K562 treated with DMSO at 1 percent for 12 hours (cell line): ENCODE data around the gene AURKAIP1. TPM values are rescaled to one million over a fixed set of nuclear protein-coding genes. Genes with fewer than 3 reads are reported as not detected.

Source experiments
- total RNA-seq: library from RNA; unstranded; fragments of 300-600 nt; gene quantifications from 2 replicates; pipeline ENCODE4 v1.2.3, GENCODE V29; 2022; ENCODE audit not compliant: insufficient read depth

AURKAIP1 gene
- 226 and 364 TPM in 2 replicates for total RNA-seq

GRCh38 chr1:1374929-1375662 lies at the start of gene AURKAIP1:
Gene AURKAIP1 (minus strand): TSS chr1:1375207. CDS start chr1:1374756, 451 bp downstream.

GRCh38 chr1:1421147-1421906 lies 46.3 kb upstream of the AURKAIP1 start, which contains the start of gene ANKRD65:
Gene ANKRD65 (minus strand): TSS chr1:1421276. CDS start chr1:1421005, 271 bp downstream.

GRCh38 chr1:1406821-1407635 lies 32.0 kb upstream of the AURKAIP1 start, which contains the start of gene MRPL20:
Gene MRPL20 (minus strand): TSS chr1:1407293. CDS start chr1:1407217, 76 bp downstream.

GRCh38 chr1:1399187-1399871 lies 24.3 kb upstream of the AURKAIP1 start, which contains the start of gene CCNL2:
Gene CCNL2 (minus strand): TSS chr1:1399335. CDS start chr1:1399306, 29 bp downstream.

GRCh38 chr1:1358433-1359271 lies 16.4 kb downstream of the AURKAIP1 start, which contains the start of gene MXRA8:
Gene MXRA8 (minus strand): TSS chr1:1358555. CDS start chr1:1358504, 51 bp downstream.

GRCh38 chr1:1349256-1350012 lies 25.6 kb downstream of the AURKAIP1 start, which contains the start of gene DVL1:
Gene DVL1 (minus strand): TSS chr1:1349418. CDS start chr1:1349065, 353 bp downstream.

GRCh38 chr1:1331068-1331965 lies 43.7 kb downstream of the AURKAIP1 start, which contains the start of gene TAS1R3:
Gene TAS1R3 (plus strand): TSS chr1:1331280. CDS start chr1:1331346, 66 bp downstream.

GRCh38 chr1:1324524-1325287 lies 50.3 kb downstream of the AURKAIP1 start, which contains the start of the genes CPTP and INTS11:
Gene CPTP (plus strand): TSS chr1:1324802. CDS start chr1:1326911, 2,109 bp downstream.
Gene INTS11 (minus strand): TSS chr1:1324660. CDS start chr1:1324608, 52 bp downstream.

Other genes starting within 250 kb of the AURKAIP1 start
- gene TTLL10, start 201.3 kb downstream of the AURKAIP1 start, total RNA-seq = not detected in 2 replicates
- gene TNFRSF18, start 168.6 kb downstream of the AURKAIP1 start, total RNA-seq = not detected in 2 replicates
- gene TNFRSF4, start 161.1 kb downstream of the AURKAIP1 start, total RNA-seq = not detected in 2 replicates
- 225 and 241 TPM in 2 replicates for gene SDF4, start 143.2 kb downstream of the AURKAIP1 start, total RNA-seq
- gene B3GALT6, start 143.0 kb downstream of the AURKAIP1 start, total RNA-seq = 10.9 and 12.4 TPM in 2 replicates
- 1.5 TPM in 1 of 2 replicates, not detected in the other for gene C1QTNF12, start 128.5 kb downstream of the AURKAIP1 start, total RNA-seq
- gene UBE2J2, start 101.4 kb downstream of the AURKAIP1 start, total RNA-seq = 113 and 137 TPM in 2 replicates
- gene SCNN1D, start 94.8 kb downstream of the AURKAIP1 start, total RNA-seq = 1.6 and 1.8 TPM in 2 replicates
- gene ACAP3, start 67.3 kb downstream of the AURKAIP1 start, total RNA-seq = 32.4 and 42.0 TPM in 2 replicates
- 55.4 and 63.1 TPM in 2 replicates for gene PUSL1, start 66.6 kb downstream of the AURKAIP1 start, total RNA-seq
- gene INTS11, start 50.5 kb downstream of the AURKAIP1 start, total RNA-seq = 176 and 179 TPM in 2 replicates
- gene CPTP, start 50.4 kb downstream of the AURKAIP1 start, total RNA-seq = 25.3 and 37.2 TPM in 2 replicates
- 0.51 and 0.98 TPM in 2 replicates for gene TAS1R3, start 43.9 kb downstream of the AURKAIP1 start, total RNA-seq
- gene DVL1, start 25.8 kb downstream of the AURKAIP1 start, total RNA-seq = 71.5 and 80.2 TPM in 2 replicates
- 9.5 and 9.6 TPM in 2 replicates for gene MXRA8, start 16.7 kb downstream of the AURKAIP1 start, total RNA-seq
- gene CCNL2, start 24.1 kb upstream of the AURKAIP1 start, total RNA-seq = 73.7 and 213 TPM in 2 replicates
- 103 and 150 TPM in 2 replicates for gene MRPL20, start 32.1 kb upstream of the AURKAIP1 start, total RNA-seq
- gene ANKRD65, start 46.1 kb upstream of the AURKAIP1 start, total RNA-seq = not detected in 2 replicates
- 12.1 and 22.7 TPM in 2 replicates for gene VWA1, start 60.5 kb upstream of the AURKAIP1 start, total RNA-seq
- not detected in 2 replicates for gene ATAD3C, start 74.5 kb upstream of the AURKAIP1 start, total RNA-seq
- gene ATAD3B, start 96.6 kb upstream of the AURKAIP1 start, total RNA-seq = 19.0 and 23.1 TPM in 2 replicates
- gene ATAD3A, start 137.0 kb upstream of the AURKAIP1 start, total RNA-seq = 71.8 and 72.2 TPM in 2 replicates
- 1.6 and 1.7 TPM in 2 replicates for gene TMEM240, start 165.4 kb upstream of the AURKAIP1 start, total RNA-seq
- gene SSU72, start 199.7 kb upstream of the AURKAIP1 start, total RNA-seq = 203 and 237 TPM in 2 replicates
- 3.6 and 3.9 TPM in 2 replicates for gene FNDC10, start 224.9 kb upstream of the AURKAIP1 start, total RNA-seq
- 72.4 and 77.8 TPM in 2 replicates for gene MIB2, start 240.3 kb upstream of the AURKAIP1 start, total RNA-seq